GM10266 (cell line): ENCODE data around the gene ADGRB2.

Experiments used
- DNase-seq: peaks from one replicate; pipeline ENCODE4 v3.0.0; 2012; ENCODE audit errors: extremely low spot score
- TF ChIP-seq, protein P1 (sequence below): IDR thresholded peaks from 2 replicates; pipeline ENCODE4 v1.5.1; 2012; ENCODE audit warnings: mild to moderate bottlenecking, low read depth; ENCODE audit not compliant: control insufficient read depth, insufficient read depth; ENCODE audit errors: missing control alignments

ADGRB2 gene

DNA sequence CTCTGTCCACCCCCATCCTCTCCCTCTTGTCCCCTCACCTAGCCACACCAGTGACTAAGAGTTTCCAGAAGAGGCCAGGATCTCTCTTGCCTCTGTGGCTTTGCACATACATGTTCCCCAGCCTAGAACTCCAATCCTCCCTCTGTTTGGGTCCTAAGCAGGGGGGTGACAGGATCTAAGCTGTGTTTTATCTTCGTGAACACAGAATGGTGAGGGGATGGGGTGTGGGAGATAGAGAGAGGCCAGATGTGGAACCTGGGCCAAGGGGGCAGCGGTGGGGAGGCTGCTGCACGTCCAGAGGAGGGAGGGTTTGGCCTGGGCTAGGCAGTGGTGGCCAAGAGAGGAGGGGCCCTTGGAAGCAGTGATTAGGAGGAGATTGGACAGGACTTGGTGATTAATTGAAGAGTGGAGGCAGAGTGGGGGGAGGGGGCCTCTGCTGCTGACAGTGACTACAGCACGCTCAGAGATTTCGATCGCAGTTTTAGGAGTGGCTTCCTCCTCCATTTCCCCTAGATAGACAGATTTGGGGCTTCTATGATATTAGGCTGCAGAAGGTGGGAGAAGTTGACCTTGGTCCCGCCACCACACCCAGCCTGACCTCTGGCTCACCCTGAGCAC lies 17.1 kb upstream of the ADGRB2 start:
- TF ChIP-seq, protein P1, sequence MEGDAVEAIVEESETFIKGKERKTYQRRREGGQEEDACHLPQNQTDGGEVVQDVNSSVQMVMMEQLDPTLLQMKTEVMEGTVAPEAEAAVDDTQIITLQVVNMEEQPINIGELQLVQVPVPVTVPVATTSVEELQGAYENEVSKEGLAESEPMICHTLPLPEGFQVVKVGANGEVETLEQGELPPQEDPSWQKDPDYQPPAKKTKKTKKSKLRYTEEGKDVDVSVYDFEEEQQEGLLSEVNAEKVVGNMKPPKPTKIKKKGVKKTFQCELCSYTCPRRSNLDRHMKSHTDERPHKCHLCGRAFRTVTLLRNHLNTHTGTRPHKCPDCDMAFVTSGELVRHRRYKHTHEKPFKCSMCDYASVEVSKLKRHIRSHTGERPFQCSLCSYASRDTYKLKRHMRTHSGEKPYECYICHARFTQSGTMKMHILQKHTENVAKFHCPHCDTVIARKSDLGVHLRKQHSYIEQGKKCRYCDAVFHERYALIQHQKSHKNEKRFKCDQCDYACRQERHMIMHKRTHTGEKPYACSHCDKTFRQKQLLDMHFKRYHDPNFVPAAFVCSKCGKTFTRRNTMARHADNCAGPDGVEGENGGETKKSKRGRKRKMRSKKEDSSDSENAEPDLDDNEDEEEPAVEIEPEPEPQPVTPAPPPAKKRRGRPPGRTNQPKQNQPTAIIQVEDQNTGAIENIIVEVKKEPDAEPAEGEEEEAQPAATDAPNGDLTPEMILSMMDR: no peak
- DNase-seq: no peak

DNA sequence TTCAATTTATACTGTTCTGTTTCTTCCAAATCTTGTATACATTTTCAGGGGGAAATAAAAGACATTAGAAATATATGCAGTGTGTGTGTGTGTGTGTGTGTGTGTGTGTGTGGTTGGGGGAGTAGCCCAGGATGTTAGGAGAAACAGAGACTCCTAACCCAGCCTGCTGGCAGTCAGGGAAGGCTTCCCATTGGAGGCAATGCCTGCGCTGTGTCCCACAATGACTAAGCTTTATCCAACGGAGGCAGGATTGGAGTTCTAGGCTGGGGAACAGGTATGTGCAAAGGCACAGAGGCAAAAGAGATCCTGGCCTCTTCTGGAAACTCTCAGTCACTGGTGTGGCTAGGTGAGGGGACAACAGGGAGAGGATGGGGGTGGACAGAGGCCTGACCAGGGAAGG lies 16.5 kb upstream of the ADGRB2 start:
- TF ChIP-seq, protein P1: no peak
- DNase-seq: no peak

DNA sequence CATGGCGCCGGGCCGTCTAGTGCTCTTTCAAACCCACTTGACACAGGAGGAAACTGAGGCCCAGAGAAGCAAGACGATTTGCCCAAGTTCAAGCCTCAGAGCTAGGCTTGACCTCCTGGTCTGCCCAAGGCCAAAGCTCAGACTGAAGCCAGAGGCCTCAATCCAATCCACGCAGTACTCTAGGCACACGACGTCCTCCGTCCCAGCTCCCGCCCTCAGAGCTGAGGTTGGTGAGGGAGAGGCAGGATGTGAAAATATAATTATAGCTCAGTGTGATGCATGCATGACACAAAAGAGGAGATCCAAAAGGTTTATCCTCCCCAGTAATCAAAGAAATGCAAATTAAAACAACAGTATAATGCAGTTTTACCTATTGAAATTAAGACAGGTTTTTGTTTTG lies 15.5 kb upstream of the ADGRB2 start:
- DNase-seq: no peak
- TF ChIP-seq, protein P1: no peak

DNA sequence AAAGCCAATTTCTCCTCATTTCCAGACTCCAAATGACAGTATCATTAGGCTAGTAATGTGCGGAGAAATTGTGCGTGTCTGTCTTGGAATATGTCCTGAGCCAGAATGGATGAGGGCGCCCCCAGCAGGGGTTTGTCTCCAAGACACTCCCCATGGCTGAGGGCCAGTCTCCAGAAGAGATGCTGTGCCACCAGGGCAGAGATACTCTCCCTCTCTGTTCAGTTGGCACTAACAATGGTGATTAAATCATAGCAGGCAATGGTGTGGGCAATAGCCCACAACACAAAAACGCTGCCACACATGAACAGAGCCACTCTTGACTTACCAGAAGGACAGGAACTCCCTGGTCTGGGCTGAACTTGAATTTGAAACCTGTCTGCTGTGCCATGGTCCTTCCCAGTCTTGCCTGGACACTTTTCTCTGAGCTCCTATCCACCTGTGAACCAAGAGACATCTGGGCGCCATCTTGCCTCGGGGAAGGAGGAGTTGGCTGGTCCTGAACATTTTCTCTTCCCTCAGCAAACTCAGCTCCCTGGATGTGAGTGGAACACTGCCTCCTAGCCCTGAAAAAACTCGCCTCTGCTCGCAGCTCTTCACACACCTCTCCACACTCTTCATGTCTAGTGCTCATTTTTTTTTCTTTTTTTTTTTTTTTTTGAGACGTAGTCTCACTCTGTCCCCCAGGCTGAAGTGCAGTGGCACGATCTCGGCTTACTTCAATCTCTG lies 14.8 kb upstream of the ADGRB2 start:
- TF ChIP-seq, protein P1: no peak
- DNase-seq: no peak

DNA sequence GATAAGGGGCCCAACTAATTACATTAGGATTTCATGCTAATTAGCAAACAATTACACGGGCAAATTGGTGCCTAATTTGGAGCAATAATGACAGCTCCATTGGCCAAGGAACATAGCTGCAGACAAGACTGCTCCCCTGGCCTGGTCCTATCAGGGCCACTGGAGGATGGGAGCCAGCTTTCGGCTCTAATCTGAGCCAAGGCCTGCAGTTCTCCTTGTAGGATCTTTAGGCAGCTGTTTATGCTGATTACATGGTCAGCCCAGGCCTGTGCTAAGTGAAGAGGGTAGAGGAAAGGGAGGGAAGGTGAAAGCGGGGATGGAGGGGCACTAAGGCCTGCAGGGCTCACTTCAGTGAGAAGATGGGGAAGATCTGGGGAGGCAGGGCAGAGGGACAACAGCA lies 12.4 kb upstream of the ADGRB2 start:
- DNase-seq: no peak
- TF ChIP-seq, protein P1: no peak

DNA sequence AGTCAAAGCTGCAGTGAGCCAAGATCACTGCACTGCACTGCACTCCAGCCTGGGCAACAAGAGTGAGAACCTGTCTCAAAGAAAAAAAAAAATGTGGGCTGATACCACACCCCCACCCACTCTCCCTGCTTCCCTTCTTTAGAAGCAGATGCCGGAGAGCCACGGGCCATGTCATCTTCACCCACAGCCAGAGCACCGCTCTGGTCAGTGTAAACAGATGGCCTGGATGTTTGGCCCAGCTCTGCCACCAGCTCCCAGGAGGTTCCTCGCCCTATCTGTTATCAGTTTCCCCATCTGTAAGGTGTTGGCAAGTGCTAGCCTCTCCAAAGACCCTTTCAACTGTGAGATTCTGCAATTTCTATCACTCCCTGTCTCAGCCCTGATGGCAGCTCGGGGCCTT lies 11.9 kb upstream of the ADGRB2 start:
- TF ChIP-seq, protein P1: no peak

More for the DNA sequence above, 11.9 kb upstream of the ADGRB2 start:
- no peak for DNase-seq
